HG02798 (cell line): ENCODE results near the gene TRMO.

ENCODE experiments used
- ATAC-seq: cut with Tn5 transposase; IDR thresholded peaks from one replicate; pipeline ENCODE4 v1.9.1; 2021; ENCODE audit warnings: mild to moderate bottlenecking; ENCODE audit not compliant: unreplicated experiment, poor library complexity

TRMO gene

GRCh38 chr9:97907046-97907445 is 15.3 kb downstream of the TRMO start:
- ATAC-seq = no peak

- ATAC-seq = no peak
These were observed 16.0 kb downstream of the TRMO start for GRCh38 chr9:97906236-97906831.

GRCh38 chr9:97905228-97905627 is 17.1 kb downstream of the TRMO start:
- no peak for ATAC-seq

GRCh38 chr9:97904725-97905124 is 17.6 kb downstream of the TRMO start:
- ATAC-seq = no peak

GRCh38 chr9:97903177-97903576 is 19.1 kb downstream of the TRMO start:
- ATAC-seq = no peak

- no peak for ATAC-seq
These were observed 21.3 kb downstream of the TRMO start for GRCh38 chr9:97900738-97901565.

GRCh38 chr9:97900103-97900737 is 22.1 kb downstream of the TRMO start:
- no peak for ATAC-seq

GRCh38 chr9:97895695-97896332 is 26.5 kb downstream of the TRMO start:
- ATAC-seq = no peak

GRCh38 chr9:97895211-97895610 is 27.1 kb downstream of the TRMO start:
- ATAC-seq = no peak

GRCh38 chr9:97892421-97892820 is 29.9 kb downstream of the TRMO start:
- ATAC-seq = no peak

GRCh38 chr9:97891736-97892135 is 30.6 kb downstream of the TRMO start:
- no peak for ATAC-seq

- no peak for ATAC-seq
These were observed 32.1 kb downstream of the TRMO start for GRCh38 chr9:97889941-97890887.

GRCh38 chr9:97880336-97880735 is 42.0 kb downstream of the TRMO start:
- ATAC-seq = no peak

GRCh38 chr9:97876061-97876460 is 46.2 kb downstream of the TRMO start:
- no peak for ATAC-seq

GRCh38 chr9:97875111-97875510 is 47.2 kb downstream of the TRMO start:
- no peak for ATAC-seq

GRCh38 chr9:97874624-97875023 is 47.7 kb downstream of the TRMO start:
- no peak for ATAC-seq

GRCh38 chr9:97873882-97874281 is 48.4 kb downstream of the TRMO start:
- no peak for ATAC-seq

- no peak for ATAC-seq
These were observed 48.9 kb downstream of the TRMO start for GRCh38 chr9:97873425-97873824.

- no peak for ATAC-seq
These were observed 53.4 kb downstream of the TRMO start for GRCh38 chr9:97868859-97869258.

GRCh38 chr9:97866848-97867247 is 55.5 kb downstream of the TRMO start:
- no peak for ATAC-seq
